Occipital lobe (tissue), 2 donors: ENCODE results near the gene SLC9A8. TPM values are rescaled to one million over a fixed set of nuclear protein-coding genes. Genes with fewer than 3 reads are reported as not detected.

Experiments
- small RNA-seq: library from RNA; depleted of rRNA; stranded (forward); fragments of <200 nt; gene quantifications from one replicate; pipeline ENCODE3, GENCODE V24; 2014
- total RNA-seq: library from RNA; depleted of rRNA; stranded (reverse); fragments of >200 nt; gene quantifications from one replicate; pipeline ENCODE4 v1.2.3, GENCODE V29; 2014

Gene SLC9A8
- total RNA-seq, 1 donor from 2014 or later: 6.1 TPM

Small RNA genes within 50 kb of the gene (small RNA-seq; reads per million reads assigned to genes)
- gene RF00017: not detected
- gene RF00019: not detected
- gene RNU6-919P: not detected

Other genes with a start within 250 kb of the SLC9A8 start
- gene PTGIS, start 244.7 kb upstream of the SLC9A8 start, total RNA-seq: 10.8 TPM
- 59.3 TPM for gene B4GALT5, start 99.0 kb upstream of the SLC9A8 start, total RNA-seq
- gene SPATA2, start 102.7 kb downstream of the SLC9A8 start, total RNA-seq: 2.7 TPM
- gene RNF114, start 123.6 kb downstream of the SLC9A8 start, total RNA-seq: 38.7 TPM
- gene SNAI1, start 170.2 kb downstream of the SLC9A8 start, total RNA-seq: not detected